Smooth muscle cell (in vitro differentiated cells): ENCODE measurements around the gene NUP37. TPM values are rescaled to one million over a fixed set of nuclear protein-coding genes. Genes with fewer than 3 reads are reported as not detected.

Experiments
- DNase-seq: peaks from one replicate; lab custom pipeline; 2025; ENCODE audit not compliant: unreplicated experiment; lab: John Stamatoyannopoulos, UW
- H2AFZ ChIP-seq: fragments of 200-600 bp; sonication (generic); 2 replicates; pipeline ENCODE4 v1.6.0; 2016; ENCODE audit warnings: antibody characterized with exemption, low read depth, mild to moderate bottlenecking
- H3F3A ChIP-seq: fragments of 200-600 bp; sonication (generic); 2 replicates; pipeline ENCODE4 v1.6.0; 2017; ENCODE audit warnings: antibody characterized with exemption, low read depth
- H3K27ac ChIP-seq: fragments of 200-600 bp; sonication (generic); 2 replicates; pipeline ENCODE4 v1.5.1; 2016; ENCODE audit warnings: low read depth, mild to moderate bottlenecking
- H3K27me3 ChIP-seq: fragments of 200-600 bp; sonication (generic); 2 replicates; pipeline ENCODE4 v1.6.1; 2016; ENCODE audit warnings: low read depth, mild to moderate bottlenecking
- H3K36me3 ChIP-seq: fragments of 200-600 bp; sonication (generic); 2 replicates; pipeline ENCODE4 v1.5.1; 2016; ENCODE audit warnings: low read depth
- H3K4me1 ChIP-seq: fragments of 200-600 bp; sonication (generic); 2 replicates; pipeline ENCODE4 v1.5.1; 2016; ENCODE audit warnings: low read depth
- H3K4me2 ChIP-seq: fragments of 200-600 bp; sonication (generic); 2 replicates; pipeline ENCODE4 v1.6.0; 2016; ENCODE audit warnings: mild to moderate bottlenecking
- H3K4me3 ChIP-seq: fragments of 200-600 bp; sonication (generic); 2 replicates; pipeline ENCODE4 v1.5.1; 2016; ENCODE audit warnings: mild to moderate bottlenecking
- H3K79me2 ChIP-seq: fragments of 200-600 bp; sonication (generic); 2 replicates; pipeline ENCODE4 v1.6.0; 2016; ENCODE audit warnings: low read depth, mild to moderate bottlenecking
- H3K9ac ChIP-seq: fragments of 200-600 bp; sonication (generic); 2 replicates; pipeline ENCODE4 v1.6.0; 2016; ENCODE audit warnings: low read depth
- H3K9me3 ChIP-seq: fragments of 200-600 bp; sonication (generic); replicated peaks from 2 replicates; pipeline ENCODE4 v1.5.1; 2016; ENCODE audit warnings: low read depth
- H4K20me1 ChIP-seq: fragments of 200-600 bp; sonication (generic); 2 replicates; pipeline ENCODE4 v1.6.0; 2016; ENCODE audit warnings: low read depth
- CTCF ChIP-seq: fragments of 200-600 bp; sonication (generic); IDR thresholded peaks from 2 replicates; pipeline ENCODE4 v1.5.1; 2017; ENCODE audit warnings: borderline replicate concordance, mild to moderate bottlenecking, antibody characterized with exemption; ENCODE audit not compliant: insufficient read depth, poor library complexity, severe bottlenecking
- WGBS: methylation state at CpG from one replicate; pipeline ENCODE4 v1.1.7; 2016; ENCODE audit warnings: low lambda C conversion rate; 5-methylcytosine and 5-hydroxymethylcytosine counted together
- polyA plus RNA-seq: library from polyadenylated mRNA; unstranded; fragments of >200 nt; fragmentation: Nextera tagmentation; extraction: Ambion mirVana; gene quantifications from 2 replicates; pipeline ENCODE4 v1.2.1, GENCODE V29; 2016
- total RNA-seq: library from RNA; depleted of rRNA; stranded (reverse); fragments of >200 nt; gene quantifications from 2 replicates; pipeline ENCODE4 v1.2.3, GENCODE V29; 2014

NUP37 gene
- total and polyA plus RNA-seq, 2 experiments from 2014 or later, result 35.7 to 57.6 TPM

GRCh38 chr12:102031852-102032251 is 88.1 kb downstream of the NUP37 start:
- Histone ChIP-seq H3K9ac (no peak overlapping the region), H3K4me3 (no peak overlapping the region), H3K27ac (no peak overlapping the region), H3F3A (no peaks in the 10 kb centered on the region), H4K20me1 (no peaks in the 10 kb centered on the region), H3K36me3 (peaks cover 6% of the 10 kb centered on the region), H3K4me1 (no peaks in the 10 kb centered on the region), H3K27me3 (no peaks in the 10 kb centered on the region), H3K79me2 (no peaks in the 10 kb centered on the region), H3K9me3 (no peaks in the 10 kb centered on the region), H3K4me2 (no peak overlapping the region), H2AFZ (no peak overlapping the region)
- DNase-seq, result no peak
- no peak for TF ChIP-seq CTCF

GRCh38 chr12:102029141-102029540 is 90.8 kb downstream of the NUP37 start:
- no peak overlapping the region for H3K4me2 ChIP-seq
- H3K9ac ChIP-seq, result no peak overlapping the region
- no peaks in the 10 kb centered on the region for H3K4me1 ChIP-seq
- no peaks in the 10 kb centered on the region for H3K9me3 ChIP-seq
- no peaks in the 10 kb centered on the region for H4K20me1 ChIP-seq
- no peak overlapping the region for H2AFZ ChIP-seq
- no peaks in the 10 kb centered on the region for H3K27me3 ChIP-seq
- no peak overlapping the region for H3K27ac ChIP-seq
- TF ChIP-seq CTCF, result no peak
- H3K79me2 ChIP-seq, result no peaks in the 10 kb centered on the region
- no peak for DNase-seq
- WGBS, result 97% methylated on average over 4 of the region's 4 CpGs
- H3F3A ChIP-seq, result no peaks in the 10 kb centered on the region
- no peaks in the 10 kb centered on the region for H3K36me3 ChIP-seq
- H3K4me3 ChIP-seq, result no peak overlapping the region

- Histone ChIP-seq H3K27me3 (no peaks in the 10 kb centered on the region), H3K9me3 (no peaks in the 10 kb centered on the region), H3K27ac (no peak overlapping the region), H4K20me1 (no peaks in the 10 kb centered on the region), H2AFZ (no peak overlapping the region), H3F3A (no peaks in the 10 kb centered on the region), H3K4me2 (no peak overlapping the region), H3K79me2 (no peaks in the 10 kb centered on the region), H3K36me3 (no peaks in the 10 kb centered on the region), H3K4me3 (no peak overlapping the region), H3K9ac (no peak overlapping the region), H3K4me1 (no peaks in the 10 kb centered on the region)
- no peak for DNase-seq
- WGBS, result 61% methylated on average over 1 of the region's 1 CpG
- TF ChIP-seq CTCF, result no peak
Observed at GRCh38 chr12:102026728-102027127, 93.2 kb downstream of the NUP37 start.

GRCh38 chr12:102024765-102025164 is 95.1 kb downstream of the NUP37 start:
- Histone ChIP-seq H3K79me2 (no peaks in the 10 kb centered on the region), H2AFZ (no peak overlapping the region), H4K20me1 (no peaks in the 10 kb centered on the region), H3K4me3 (no peak overlapping the region), H3K36me3 (no peaks in the 10 kb centered on the region), H3K27me3 (no peaks in the 10 kb centered on the region), H3K4me2 (no peak overlapping the region), H3K9ac (no peak overlapping the region), H3K9me3 (no peaks in the 10 kb centered on the region), H3K27ac (no peak overlapping the region), H3K4me1 (no peaks in the 10 kb centered on the region), H3F3A (no peaks in the 10 kb centered on the region)
- no peak for TF ChIP-seq CTCF
- 95% methylated on average over 2 of the region's 2 CpGs for WGBS
- DNase-seq, result no peak
